Lower leg skin (tissue), 3 donors: ENCODE measurements around the gene BCAR3.

Experiments
- POLR2A ChIP-seq, 2 donors: fragments of 450-650 bp; IDR thresholded peaks; one replicate each; pipeline ENCODE4 v1.6.1; 2016 to 2017; ENCODE audit warnings: antibody characterized with exemption in 2 of 2, mild to moderate bottlenecking in 1 of 2, moderate library complexity in 1 of 2
- TF ChIP-seq, protein P1 (sequence below), 3 donors: fragments of 450-650 bp; IDR thresholded peaks; one replicate each; pipeline ENCODE4 v1.5.1; 2016; ENCODE audit warnings: antibody characterized with exemption in 3 of 3, mild to moderate bottlenecking in 3 of 3, moderate library complexity in 2 of 3

DNA sequence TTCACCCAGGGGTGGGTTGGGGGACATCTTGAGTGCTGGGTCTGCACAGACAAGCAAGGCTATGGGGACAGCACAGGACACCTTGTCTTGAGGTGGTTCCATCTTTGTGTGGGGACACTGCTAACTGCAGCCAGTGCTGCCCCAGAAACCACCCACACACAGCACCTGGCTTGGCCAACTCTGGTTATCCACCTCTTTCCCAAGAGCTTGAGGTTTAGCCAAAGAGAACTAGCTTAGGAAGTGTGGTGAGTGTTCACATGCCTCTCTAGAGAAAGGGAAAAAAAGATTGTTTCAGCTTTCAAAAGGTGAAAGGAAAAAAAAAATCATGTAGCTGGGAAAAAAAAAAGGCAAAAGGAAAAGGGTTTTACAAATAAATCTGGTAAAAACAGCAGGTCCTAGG, 32.4 kb downstream of the BCAR3 start:
- TF ChIP-seq, protein P1, sequence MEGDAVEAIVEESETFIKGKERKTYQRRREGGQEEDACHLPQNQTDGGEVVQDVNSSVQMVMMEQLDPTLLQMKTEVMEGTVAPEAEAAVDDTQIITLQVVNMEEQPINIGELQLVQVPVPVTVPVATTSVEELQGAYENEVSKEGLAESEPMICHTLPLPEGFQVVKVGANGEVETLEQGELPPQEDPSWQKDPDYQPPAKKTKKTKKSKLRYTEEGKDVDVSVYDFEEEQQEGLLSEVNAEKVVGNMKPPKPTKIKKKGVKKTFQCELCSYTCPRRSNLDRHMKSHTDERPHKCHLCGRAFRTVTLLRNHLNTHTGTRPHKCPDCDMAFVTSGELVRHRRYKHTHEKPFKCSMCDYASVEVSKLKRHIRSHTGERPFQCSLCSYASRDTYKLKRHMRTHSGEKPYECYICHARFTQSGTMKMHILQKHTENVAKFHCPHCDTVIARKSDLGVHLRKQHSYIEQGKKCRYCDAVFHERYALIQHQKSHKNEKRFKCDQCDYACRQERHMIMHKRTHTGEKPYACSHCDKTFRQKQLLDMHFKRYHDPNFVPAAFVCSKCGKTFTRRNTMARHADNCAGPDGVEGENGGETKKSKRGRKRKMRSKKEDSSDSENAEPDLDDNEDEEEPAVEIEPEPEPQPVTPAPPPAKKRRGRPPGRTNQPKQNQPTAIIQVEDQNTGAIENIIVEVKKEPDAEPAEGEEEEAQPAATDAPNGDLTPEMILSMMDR (IDR thresholded peaks at IDR 0.05): no peak
- no peak for TF ChIP-seq POLR2A (IDR thresholded peaks at IDR 0.05)
